Stimulated activated CD8-positive, alpha-beta memory T cell treated with anti-CD3 and anti-CD28 coated beads, Interleukin-2, amount 100 ng/mL, for 48 hours (primary cell): ENCODE measurements around the gene ZSWIM4.
A peak's percentile ranks its signal among the peaks of the same experiment; 100 is the strongest.

Source experiments
- DNase-seq, 2 donors: peaks; one replicate each; pipeline ENCODE4 v3.0.0-alpha.2; 2020; ENCODE audit warnings: low read depth in 2 of 2

ZSWIM4 gene

DNA sequence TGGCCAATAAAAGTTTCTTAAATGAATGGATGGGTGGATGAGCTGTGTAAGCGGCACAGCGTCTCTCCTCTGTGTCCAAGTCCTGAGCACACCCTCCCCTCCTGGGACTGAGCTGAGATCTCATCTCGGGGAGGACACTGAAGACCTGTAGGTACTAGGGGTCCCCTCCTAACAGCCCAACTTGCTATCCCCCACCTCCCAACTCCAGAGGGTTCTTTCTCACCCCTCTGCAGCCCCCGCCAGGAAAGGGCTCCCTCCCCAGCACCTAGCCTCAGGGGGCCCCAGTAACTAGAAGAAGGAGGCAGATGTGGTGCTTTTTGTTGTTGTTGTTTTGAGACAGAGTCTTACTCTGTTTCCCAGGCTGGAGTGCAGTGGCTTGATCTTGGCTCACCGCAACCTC, 80.6 kb downstream of the ZSWIM4 start:
- DNase-seq = no peak

DNA sequence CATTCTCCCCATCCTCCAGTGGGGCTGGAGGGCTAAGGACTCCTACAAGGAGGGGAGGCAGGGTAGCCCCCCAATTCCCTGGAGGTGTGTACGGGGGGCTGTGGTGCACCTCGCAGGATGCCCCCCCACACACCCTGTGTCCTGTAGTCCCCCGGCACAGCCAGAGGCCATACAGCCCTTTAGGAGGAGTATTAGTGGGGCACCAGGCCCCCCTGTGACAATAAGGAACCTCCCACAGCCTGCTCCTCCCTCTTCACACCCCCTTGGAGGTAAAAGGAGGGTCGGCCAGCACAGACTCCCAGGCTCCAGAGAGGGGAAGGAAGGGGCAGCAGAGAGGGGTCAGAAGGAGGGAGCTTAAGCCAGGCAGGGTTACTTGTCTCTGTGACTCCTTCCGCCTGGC, 81.6 kb downstream of the ZSWIM4 start, which contains the start of gene NANOS3:
Gene NANOS3, plus strand, starts transcription at position 301 of the 400 bp plus-strand sequence. CDS start 115 bp downstream, outside the sequence.
- no peak for DNase-seq

DNA sequence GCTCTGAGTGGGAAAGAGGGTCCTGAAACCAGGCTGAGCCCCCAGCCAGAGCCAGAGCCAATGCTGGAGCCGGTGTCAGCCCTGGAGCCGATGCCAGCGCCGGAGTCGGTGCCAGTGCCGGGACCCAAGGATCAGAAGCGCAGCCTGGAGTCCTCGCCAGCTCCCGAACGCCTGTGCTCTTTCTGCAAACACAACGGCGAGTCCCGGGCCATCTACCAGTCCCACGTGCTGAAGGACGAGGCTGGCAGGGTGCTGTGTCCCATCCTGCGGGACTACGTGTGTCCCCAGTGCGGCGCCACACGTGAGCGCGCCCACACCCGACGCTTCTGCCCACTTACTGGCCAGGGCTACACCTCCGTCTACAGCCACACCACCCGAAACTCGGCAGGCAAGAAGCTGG, 82.1 kb downstream of the ZSWIM4 start:
- no peak for DNase-seq

DNA sequence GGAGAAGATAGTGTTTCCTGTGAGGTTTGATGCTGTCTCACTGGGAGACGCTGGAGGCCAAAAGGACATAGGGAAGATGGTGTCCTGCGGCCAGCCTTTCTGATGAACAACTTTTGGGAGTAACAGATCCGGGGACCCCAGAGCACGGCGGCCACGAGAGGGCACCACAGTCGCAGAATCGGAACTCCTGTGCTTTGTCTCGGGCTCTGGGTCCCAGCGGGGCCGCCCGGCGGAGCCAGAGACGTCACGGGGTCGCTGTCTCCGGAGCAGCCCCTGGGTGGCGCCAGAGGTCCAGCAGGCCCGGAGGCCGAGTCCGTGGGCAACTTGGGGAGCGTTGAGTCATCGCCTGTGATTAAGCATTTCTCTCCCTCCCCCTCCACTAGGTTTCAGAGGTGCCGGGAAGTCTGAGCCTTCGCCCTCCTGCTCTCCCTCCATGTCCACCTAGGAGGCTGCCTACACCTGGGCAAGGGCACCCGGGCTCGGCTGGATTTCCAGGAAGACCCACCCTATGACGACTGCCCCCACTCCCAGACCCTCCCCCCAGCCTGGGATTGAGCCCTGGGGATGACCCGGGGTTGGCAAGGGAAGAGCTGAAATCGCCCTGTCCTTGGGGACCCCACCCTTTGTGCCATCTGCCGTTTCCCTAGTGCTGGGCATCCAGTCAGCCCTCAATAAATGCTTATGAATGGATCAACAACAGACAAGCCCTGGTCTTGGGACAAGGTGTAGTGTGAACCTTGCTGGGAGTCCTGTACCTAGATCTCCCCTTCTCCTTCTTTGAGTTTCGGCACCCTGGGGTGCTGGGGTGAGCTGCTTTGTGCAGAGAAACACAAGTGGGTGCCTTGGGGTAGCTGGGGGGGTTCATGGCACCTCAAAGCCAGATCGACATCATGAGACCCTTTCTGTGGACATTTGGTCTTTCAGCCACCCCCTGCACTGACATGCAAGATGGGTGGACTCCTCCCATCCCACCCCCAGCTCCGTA, 85.1 kb downstream of the ZSWIM4 start:
- DNase-seq = peak; percentile 98

DNA sequence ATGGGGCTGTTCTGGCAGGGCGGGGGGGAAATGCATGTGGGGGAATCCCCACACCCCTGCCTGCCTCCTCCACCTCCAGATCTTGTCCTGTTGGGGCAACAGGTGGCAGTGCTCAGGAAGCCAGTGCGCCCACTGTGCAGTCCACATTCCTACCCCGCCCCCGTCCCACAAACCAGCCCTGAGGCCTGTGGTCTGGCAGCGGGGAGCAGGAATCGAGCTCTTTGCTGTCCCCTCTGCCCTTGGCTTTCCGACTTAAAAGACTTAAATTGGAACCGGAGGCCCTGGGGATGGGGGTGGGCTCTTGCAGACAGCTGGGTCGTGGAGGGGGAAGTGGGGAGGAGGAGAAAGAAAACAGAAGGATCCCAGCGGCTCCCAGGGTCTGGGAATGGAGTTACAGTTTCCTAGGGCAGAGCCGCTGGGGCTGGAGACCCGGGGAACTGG, 86.0 kb downstream of the ZSWIM4 start:
- no peak for DNase-seq
